ENCODE results near the gene CNTNAP4. TPM values are rescaled to one million over a fixed set of nuclear protein-coding genes. Genes with fewer than 3 reads are reported as not detected.

The CNTNAP4 gene
- total RNA-seq, 1 experiment from 2014 or later = not detected

GRCh38 chr16:76450890-76451289, 173.7 kb downstream of the CNTNAP4 start:
- H2BK15ac ChIP-seq (ENCODE audit: low read depth, low read length) = no peak overlapping the region
- no peak overlapping the region for H2BK12ac ChIP-seq (ENCODE audit: insufficient read length, low read depth, low read length)
- no peaks in the 10 kb centered on the region for H3K4me1 ChIP-seq (ENCODE audit: insufficient read depth, low read length)
- Mint-ChIP-seq H3K27ac (no peak overlapping the region), H3K27me3 (ENCODE audit: low read depth) (peaks cover 25% of the 10 kb centered on the region), H3K9me3 (no peaks in the 10 kb centered on the region), H3K4me1 (no peaks in the 10 kb centered on the region), H3K4me3 (no peak overlapping the region), H3K36me3 (ENCODE audit: insufficient read depth in 1 of 3, low read depth in 3 of 3) (no peaks in the 10 kb centered on the region)
- no peak overlapping the region for H2BK120ac ChIP-seq (ENCODE audit: low read depth, low read length, poor library complexity, severe bottlenecking)
- no CpG with 5 or more reads among the region's 6 CpGs for WGBS (ENCODE audit: extremely low coverage, insufficient read length, low lambda C conversion rate)
- H2AK5ac ChIP-seq (ENCODE audit: insufficient read length, low read length) = no peak overlapping the region
- H3K14ac ChIP-seq (ENCODE audit: insufficient read depth, low read length) = no peak overlapping the region
- H3K56ac ChIP-seq (ENCODE audit: insufficient read length, low read depth, low read length) = no peak overlapping the region
- H3K79me1 ChIP-seq (ENCODE audit: insufficient read depth, low read depth, low read length, poor library complexity, severe bottlenecking) = no peaks in the 10 kb centered on the region
- no peak overlapping the region for H3T11ph ChIP-seq (ENCODE audit: low read length)
- H3K27me3 ChIP-seq (ENCODE audit: insufficient read depth, low read length) = no peaks in the 10 kb centered on the region
- H4K20me1 ChIP-seq (ENCODE audit: control insufficient read depth, insufficient read depth, insufficient read length) = no peaks in the 10 kb centered on the region
- H4K8ac ChIP-seq (replicated peaks; ENCODE audit: insufficient read length, low read depth, low read length) = no peak overlapping the region
- no peak for TF ChIP-seq CTCF (conservative IDR thresholded peaks at IDR 0.05)
- no peak overlapping the region for H2AFZ ChIP-seq (ENCODE audit: low read length)
- no peaks in the 10 kb centered on the region for H3K23me2 ChIP-seq (ENCODE audit: insufficient read length, low read depth, low read length, poor library complexity, severe bottlenecking)
- no peak for DNase-seq
- H4K5ac ChIP-seq (ENCODE audit: insufficient read length, low read depth, low read length) = no peak overlapping the region
- H3K9ac ChIP-seq (ENCODE audit: extremely low read depth, insufficient read length, low read length) = no peak overlapping the region
- no peaks in the 10 kb centered on the region for H3K9me3 ChIP-seq (ENCODE audit: control insufficient read depth, low read depth, low read length)
- H4K91ac ChIP-seq (ENCODE audit: insufficient read length, low read depth, low read length) = no peak overlapping the region
- H3K27ac ChIP-seq (ENCODE audit: insufficient read length, low read depth, low read length) = no peak overlapping the region
- no peak overlapping the region for H3K4ac ChIP-seq (ENCODE audit: low read depth, low read length)
- no peak overlapping the region for H3K18ac ChIP-seq (ENCODE audit: insufficient read length, low read depth, low read length)
- no peak overlapping the region for H2BK5ac ChIP-seq (ENCODE audit: insufficient read length, low read length)
- H3K79me2 ChIP-seq (ENCODE audit: insufficient read depth, low read length) = no peaks in the 10 kb centered on the region; the same call in 1 of the 2 replicates
- no peak overlapping the region for H3K4me2 ChIP-seq (ENCODE audit: insufficient read depth, insufficient read length, low read length)
- H2BK20ac ChIP-seq (ENCODE audit: low read depth, low read length, poor library complexity, severe bottlenecking) = no peak overlapping the region
- no peak overlapping the region for H3K23ac ChIP-seq (ENCODE audit: insufficient read length, low read depth, low read length)

Data from H9 (cell line).